ENCODE data around the gene IQUB.
"Not testable (repeated sequence)": the region's sequence is repeated elsewhere in the genome, so short reads cannot be mapped to it uniquely, and the experiment has no call there.

IQUB gene

GRCh38 chr7:123538897-123539296, 4.5 kb upstream of the IQUB start:
- DNase-seq: no peak

- no peak for DNase-seq
These were observed 3.9 kb upstream of the IQUB start for GRCh38 chr7:123538189-123538714.

DNA sequence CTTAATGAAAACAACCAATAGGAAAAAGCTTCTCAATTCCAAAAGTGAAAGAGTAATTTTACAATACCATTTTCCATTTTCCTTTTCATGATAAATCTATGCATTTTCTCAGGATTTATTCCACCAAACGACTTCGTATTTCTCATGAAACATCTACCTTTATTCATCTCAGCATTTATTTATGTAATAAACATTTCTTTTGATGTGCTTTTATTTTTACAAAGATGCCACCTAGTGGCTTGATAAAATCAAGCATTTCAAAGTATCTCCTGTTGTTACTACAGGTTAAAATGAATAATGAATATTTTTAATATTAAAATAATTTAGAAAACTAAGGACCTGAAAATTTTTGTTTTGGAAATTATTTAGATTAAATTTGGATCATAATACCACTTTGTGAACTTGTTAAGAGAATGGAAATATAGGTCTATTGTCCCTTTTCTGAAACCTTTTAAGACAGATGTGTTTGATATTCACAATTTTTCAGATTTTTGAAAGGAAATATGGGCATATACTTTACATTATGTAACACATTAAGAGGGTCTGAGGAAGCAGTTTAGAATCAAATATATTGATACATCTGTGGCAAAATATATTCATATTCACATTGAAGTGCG, 2.7 kb upstream of the IQUB start:
- DNase-seq: peak in 1 of 2 donors; percentile 43

DNA sequence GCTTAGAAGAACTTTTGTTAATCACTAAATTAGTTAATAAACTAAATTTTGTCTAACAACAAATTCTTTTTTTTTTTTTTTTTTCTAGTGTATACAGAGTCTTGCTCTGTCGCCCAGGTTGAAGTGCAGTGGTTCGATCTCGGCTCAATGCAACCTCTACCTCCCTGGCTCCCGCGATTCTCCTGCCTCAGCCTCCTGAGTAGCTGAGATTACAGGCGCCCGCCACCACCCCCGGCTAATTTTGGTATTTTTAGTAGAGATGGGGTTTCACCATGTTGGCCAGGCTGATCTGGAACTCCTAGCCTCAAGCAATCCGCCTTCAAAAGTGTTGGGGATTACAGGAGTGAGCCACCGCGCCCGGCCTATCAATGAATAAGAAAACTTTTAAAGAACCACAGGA, 1.1 kb upstream of the IQUB start:
- DNase-seq: no peak

- DNase-seq: peak; percentile 22 to 30
These were observed 439 bp downstream of the IQUB start for GRCh38 chr7:123533929-123534382.

DNA sequence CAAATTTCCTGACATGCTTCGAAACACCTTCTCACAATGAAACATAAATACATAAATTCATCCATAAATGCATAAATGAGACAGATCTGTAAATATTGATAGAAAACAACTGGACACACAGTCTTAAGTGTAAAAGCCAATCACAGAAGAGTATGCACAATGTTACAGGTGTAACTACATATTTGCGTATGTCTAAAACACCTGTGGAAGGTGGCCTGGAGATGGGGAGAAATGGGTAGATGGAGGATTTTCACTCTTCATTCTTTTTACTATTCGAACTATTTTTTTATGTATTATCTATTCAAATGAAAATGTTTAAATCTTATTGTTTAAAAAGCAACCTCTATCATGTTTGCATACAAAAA, 860 bp downstream of the IQUB start:
- DNase-seq: no peak

GRCh38 chr7:123532788-123533552, 1.4 kb downstream of the IQUB start:
- peak in 1 of 2 donors; percentile 26 for DNase-seq

DNA sequence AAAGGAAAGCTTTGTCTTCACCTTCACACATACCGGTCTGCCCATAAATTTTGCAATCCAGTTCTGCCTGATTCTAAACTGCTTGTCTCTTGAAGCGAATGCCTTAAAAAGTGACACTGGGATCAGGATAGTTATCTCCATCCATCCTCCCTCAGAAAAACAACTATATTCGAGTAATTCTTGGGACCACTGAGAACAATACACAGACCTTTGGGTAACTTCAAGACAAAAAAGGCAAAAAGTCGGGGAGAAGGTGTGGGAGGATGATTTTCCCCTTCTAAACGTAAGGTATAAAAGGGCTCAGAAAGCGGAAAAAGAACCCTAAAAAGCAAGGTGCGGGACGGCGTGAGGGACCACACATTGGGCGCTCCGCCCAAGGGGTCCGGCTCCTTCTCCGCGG, 2.1 kb downstream of the IQUB start:
- not testable (repeated sequence) for DNase-seq

GRCh38 chr7:123530035-123530591, 4.3 kb downstream of the IQUB start:
- DNase-seq: not testable (repeated sequence)

- no peak for DNase-seq
These were observed 6.1 kb downstream of the IQUB start for GRCh38 chr7:123528265-123528664.

DNA sequence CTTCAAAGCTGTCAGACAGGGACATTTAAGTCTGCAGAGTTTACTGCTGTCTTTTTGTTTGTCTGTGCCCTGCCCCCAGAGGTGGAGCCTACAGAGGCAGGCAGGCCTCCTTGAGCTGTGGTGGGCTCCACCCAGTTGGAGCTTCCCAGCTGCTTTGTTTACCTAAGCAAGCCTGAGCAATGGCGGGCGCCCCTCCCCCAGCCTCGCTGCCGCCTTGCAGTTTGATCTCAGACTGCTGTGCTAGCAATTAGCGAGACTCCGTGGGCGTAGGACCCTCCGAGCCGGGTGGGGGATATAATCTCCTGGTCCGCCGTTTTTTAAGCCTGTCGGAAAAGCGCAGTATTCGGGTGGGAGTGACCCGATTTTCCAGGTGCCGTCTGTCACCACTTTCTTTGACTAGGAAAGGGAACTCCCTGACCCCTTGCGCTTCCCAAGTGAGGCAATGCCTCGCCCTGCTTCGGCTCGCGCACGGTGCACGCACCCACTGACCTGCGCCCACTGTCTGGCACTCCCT, 6.6 kb downstream of the IQUB start:
- DNase-seq: not testable (repeated sequence)

DNA sequence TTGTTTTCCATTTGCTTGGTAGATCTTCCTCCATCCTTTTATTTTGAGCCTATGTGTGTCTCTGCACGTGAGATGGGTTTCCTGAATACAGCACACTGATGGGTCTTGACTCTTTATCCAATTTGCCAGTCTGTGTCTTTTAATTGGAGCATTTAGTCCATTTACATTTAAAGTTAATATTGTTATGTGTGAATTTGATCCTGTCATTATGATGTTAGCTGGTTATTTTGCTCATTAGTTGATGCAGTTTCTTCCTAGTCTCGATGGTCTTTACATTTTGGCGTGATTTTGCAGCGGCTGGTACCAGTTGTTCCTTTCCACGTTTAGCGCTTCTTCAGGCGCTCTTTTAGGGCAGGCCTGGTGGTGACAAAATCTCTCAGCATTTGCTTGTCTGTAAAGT, 7.9 kb downstream of the IQUB start:
- DNase-seq: not testable (repeated sequence)

DNA sequence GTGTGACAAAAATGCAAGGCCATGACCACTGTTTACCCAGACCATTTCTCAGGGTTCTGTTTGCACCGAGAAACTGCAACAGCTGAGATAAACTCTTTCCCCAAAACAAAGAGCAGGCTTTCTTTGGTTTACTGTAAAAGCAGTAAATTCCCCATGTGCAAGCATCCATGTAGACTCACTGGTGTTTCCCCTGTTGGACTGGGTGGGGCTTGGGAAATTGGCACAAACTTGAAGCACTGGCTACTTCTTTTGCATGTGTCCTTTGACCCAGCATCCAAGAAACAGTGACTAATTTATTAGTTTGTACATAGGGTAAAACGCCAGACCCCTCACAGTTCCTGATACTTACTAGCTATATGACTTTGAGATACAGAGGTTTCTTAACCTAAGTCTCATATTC, 12.3 kb downstream of the IQUB start:
- no peak for DNase-seq

DNA sequence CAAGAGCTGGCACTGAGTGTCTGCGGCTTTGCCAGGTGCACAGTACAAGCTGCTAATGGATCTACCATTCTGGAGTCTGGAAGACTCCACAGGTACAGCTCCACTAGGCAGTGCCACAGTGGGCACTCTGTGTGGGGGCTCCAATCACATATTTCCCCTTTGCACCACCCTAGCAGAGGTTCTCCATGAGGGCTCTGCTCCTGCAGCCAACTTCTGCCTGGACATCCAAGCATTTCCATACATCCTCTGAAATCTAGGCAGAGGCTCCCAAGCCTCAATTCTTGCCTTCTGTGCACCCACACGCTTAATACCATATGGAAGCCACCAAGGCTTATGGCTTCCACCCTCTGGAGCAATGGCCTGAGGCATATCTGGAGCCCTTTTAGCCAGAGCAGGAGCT, 29.2 kb downstream of the IQUB start:
- no peak for DNase-seq

DNA sequence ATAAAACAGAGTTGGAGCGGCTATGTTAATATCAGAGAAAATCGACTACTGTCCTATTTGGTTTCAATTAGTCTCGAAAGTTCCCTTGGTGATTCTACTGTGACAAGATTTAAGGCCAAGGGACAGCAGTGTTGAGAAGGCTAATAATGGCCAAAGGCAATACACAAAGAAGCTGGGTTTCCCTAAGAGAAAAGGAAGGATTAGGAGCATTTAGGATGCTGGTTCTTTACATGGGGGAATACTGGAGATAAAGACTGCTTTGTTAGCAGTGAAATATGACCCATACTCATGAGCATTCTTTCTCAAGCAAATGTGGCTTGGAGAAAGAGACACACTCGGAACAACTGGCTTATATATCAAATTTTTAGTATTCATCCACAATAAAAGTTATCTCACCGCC, 32.2 kb downstream of the IQUB start:
- no peak for DNase-seq

GRCh38 chr7:123500878-123501489, 33.4 kb downstream of the IQUB start:
- no peak for DNase-seq

DNA sequence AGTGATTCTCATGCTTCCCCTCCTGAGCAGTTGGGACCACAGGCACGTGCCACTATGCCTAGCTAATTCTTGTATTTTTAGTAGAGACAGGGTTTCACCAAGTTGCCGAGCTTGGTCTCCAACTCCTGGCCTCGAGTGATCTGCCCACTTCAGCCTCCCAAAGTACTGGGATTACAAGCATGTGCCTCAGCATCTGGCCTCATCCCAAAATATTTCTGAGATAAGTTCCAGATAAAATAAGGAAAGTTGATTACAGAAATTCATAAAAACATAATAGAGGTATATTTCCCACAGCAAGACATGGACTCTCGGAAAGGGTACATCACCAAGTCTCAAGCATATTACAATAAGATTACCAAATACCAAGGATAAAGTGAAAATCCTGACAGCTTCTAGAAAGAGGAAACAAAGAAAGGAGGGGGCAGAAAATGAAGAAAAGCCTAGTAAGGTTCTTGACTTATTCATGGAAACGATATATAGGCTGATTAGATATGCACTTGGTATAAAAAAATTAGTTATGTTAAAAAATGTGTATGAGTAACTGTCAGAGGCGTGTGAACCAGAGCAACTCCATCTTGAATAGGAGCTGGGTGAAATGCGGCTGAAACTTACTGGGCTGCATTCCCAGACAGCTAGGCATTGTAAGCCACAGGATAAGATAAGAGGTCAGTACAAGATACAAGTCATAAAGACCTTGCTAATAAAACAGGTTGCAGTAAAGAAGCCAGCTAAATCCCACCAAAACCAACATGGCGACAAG, 35.0 kb downstream of the IQUB start:
- no peak for DNase-seq

GRCh38 chr7:123498601-123499000, 35.8 kb downstream of the IQUB start:
- DNase-seq: no peak

GRCh38 chr7:123498031-123498430, 36.4 kb downstream of the IQUB start:
- DNase-seq: no peak

DNA sequence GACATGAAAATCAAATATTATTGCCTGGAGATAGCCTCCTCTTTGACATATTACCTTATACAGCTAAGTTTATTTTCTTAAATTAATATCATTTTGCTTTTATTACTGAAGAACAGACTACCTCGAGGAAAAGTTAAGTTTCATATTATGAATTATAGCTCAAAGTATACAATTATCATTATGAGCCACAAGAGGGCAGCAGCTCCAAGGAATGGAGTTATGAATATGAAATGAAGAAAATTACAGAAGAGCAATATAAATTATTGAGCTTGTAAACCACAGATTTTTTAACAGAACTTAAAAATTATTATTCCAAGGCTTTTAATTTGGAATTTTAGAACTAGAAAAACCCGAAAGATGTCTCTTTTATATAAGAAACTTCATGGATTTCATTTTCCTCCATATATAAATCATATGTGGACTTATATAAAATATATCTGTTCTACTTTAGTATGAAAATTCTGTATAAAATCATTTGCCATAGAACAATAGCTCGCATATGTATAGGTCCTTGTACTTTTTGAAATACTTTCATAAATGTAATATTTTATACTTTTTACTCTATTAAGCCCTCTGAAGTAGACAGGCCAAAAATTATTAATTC, 40.1 kb downstream of the IQUB start:
- peak in 1 of 2 donors; percentile 47 for DNase-seq

DNA sequence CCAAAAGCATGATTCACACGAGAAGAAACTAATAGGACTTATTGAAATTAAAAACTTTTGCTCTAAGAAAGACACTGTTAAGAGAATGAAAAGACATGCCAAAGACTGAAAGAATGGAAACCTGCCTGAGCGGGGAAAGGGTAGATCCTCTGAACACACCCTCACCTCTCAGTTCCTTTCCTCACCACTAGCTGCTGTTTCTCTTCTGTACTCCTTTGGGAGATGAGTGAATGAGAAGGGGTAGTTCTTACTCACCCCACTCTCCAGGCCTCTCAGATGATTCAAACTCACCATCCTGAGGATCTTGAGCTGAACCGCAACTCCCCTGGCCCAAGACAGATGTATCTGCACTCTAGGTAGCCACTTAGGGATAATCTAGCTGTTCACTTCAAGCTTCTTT, 41.9 kb downstream of the IQUB start:
- no peak for DNase-seq

DNA sequence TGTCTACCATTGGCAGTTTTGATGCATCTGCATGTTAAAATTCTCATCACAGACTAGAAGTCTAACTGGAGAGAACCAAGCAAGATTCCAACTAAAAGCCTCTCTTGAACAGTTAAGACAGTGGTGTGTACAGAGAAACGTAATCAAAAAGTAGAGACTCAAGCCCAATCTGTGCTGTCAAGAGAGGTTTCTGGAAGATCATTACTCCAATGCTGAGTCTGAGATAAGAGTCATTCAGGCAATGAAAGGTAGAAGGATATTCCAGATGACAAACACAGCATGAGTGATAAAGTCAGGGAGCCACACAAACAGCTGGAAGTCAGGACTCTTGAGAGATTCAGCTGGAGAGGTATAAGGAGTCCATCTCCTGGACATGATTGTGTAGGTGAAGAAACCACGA, 48.7 kb downstream of the IQUB start:
- DNase-seq: no peak

All from hippocampal formation (tissue), 2 donors.